OCI-LY3 (cell line): ENCODE results near the gene CACNA1C.

Source experiments
- H2AFZ ChIP-seq: fragments of 200-600, 300-600 bp; shearing (Covaris generic); 2 replicates; pipeline ENCODE4 v1.6.0; 2014; ENCODE audit warnings: antibody characterized with exemption, low read depth, low read length
- H3K27ac ChIP-seq: fragments of 200-600, 300-600 bp; sonication (generic); 2 replicates; pipeline ENCODE4 v1.5.1; 2014; ENCODE audit warnings: mild to moderate bottlenecking, low read length, moderate library complexity, mixed read lengths
- H3K27me3 ChIP-seq: fragments of 200-600, 300-600 bp; sonication (generic); 2 replicates; pipeline ENCODE4 v1.6.1; 2014; ENCODE audit warnings: low read depth, low read length, mixed read lengths
- H3K36me3 ChIP-seq: fragments of 200-600, 300-600 bp; sonication (generic); replicated peaks from 2 replicates; pipeline ENCODE3; 2014; ENCODE audit warnings: low read depth, low read length, mixed read lengths
- H3K4me1 ChIP-seq: fragments of 300-600, 200-600 bp; sonication (generic); 2 replicates; pipeline ENCODE4 v1.6.1; 2014; ENCODE audit warnings: low read length, mixed read lengths
- H3K4me2 ChIP-seq: fragments of 200-600, 300-600 bp; sonication (generic); 2 replicates; pipeline ENCODE4 v1.6.1; 2014; ENCODE audit warnings: low read length, mixed read lengths
- H3K4me3 ChIP-seq: fragments of 300-600, 200-600 bp; sonication (generic); 2 replicates; pipeline ENCODE4 v1.5.1; 2014; ENCODE audit warnings: antibody characterized with exemption, mild to moderate bottlenecking, low read length, moderate library complexity
- H3K79me2 ChIP-seq: fragments of 300-600, 200-600 bp; shearing (Covaris generic); 2 replicates; pipeline ENCODE4 v1.6.1; 2014; ENCODE audit warnings: mild to moderate bottlenecking, low read length, mixed read lengths
- H3K9ac ChIP-seq: fragments of 300-600, 200-600 bp; shearing (Covaris generic); 2 replicates; pipeline ENCODE4 v1.6.0; 2014; ENCODE audit warnings: mild to moderate bottlenecking, low read length, moderate library complexity
- H3K9me3 ChIP-seq: fragments of 200-600, 300-600 bp; shearing (Covaris generic); 2 replicates; pipeline ENCODE4 v1.6.1; 2014; ENCODE audit warnings: low read length, mixed read lengths; ENCODE audit not compliant: insufficient read depth
- H4K20me1 ChIP-seq: fragments of 200-600, 300-600 bp; sonication (generic); 2 replicates; pipeline ENCODE4 v1.6.1; 2016; ENCODE audit warnings: low read length, mixed read lengths; ENCODE audit not compliant: insufficient read depth
- CTCF ChIP-seq: fragments of 200-600, 300-600 bp; sonication (generic); IDR thresholded peaks from 2 replicates; pipeline ENCODE4 v1.5.1; 2014; ENCODE audit warnings: antibody characterized with exemption, low read length, low read depth
- EZH2phosphoT487 ChIP-seq: fragments of 200-600 bp; shearing (Covaris generic); IDR thresholded peaks from 2 replicates; pipeline ENCODE4 v1.6.1; 2018; ENCODE audit warnings: antibody characterized with exemption, mixed run types, low read depth

Gene CACNA1C

GRCh38 chr12:2061402-2061801, 8.6 kb downstream of the CACNA1C start:
- Histone ChIP-seq H4K20me1 (no peaks in the 10 kb centered on the region), H3K4me3 (no peak overlapping the region), H3K36me3 (no peaks in the 10 kb centered on the region), H3K27ac (no peak overlapping the region), H3K79me2 (no peaks in the 10 kb centered on the region), H3K9ac (no peak overlapping the region), H3K4me2 (no peak overlapping the region), H2AFZ (no peak overlapping the region), H3K9me3 (no peaks in the 10 kb centered on the region), H3K27me3 (peaks cover 53% of the 10 kb centered on the region), H3K4me1 (no peaks in the 10 kb centered on the region)
- TF ChIP-seq EZH2phosphoT487 (no peak), CTCF (no peak)

GRCh38 chr12:2064071-2064507, 11.3 kb downstream of the CACNA1C start:
- TF ChIP-seq CTCF (no peak), EZH2phosphoT487 (no peak)
- Histone ChIP-seq H3K4me2 (peak overlapping the region; percentile 22), H4K20me1 (no peaks in the 10 kb centered on the region), H3K9me3 (no peaks in the 10 kb centered on the region), H3K4me1 (no peaks in the 10 kb centered on the region), H3K79me2 (no peaks in the 10 kb centered on the region), H3K27ac (no peak overlapping the region), H3K4me3 (no peak overlapping the region), H2AFZ (no peak overlapping the region), H3K36me3 (no peaks in the 10 kb centered on the region), H3K9ac (no peak overlapping the region), H3K27me3 (peaks cover 54% of the 10 kb centered on the region)

- no peak overlapping the region for H3K9ac ChIP-seq
- H3K27ac ChIP-seq: no peak overlapping the region
- H2AFZ ChIP-seq: no peak overlapping the region
- peaks cover 49% of the 10 kb centered on the region for H3K27me3 ChIP-seq
- no peak overlapping the region for H3K4me2 ChIP-seq
- no peaks in the 10 kb centered on the region for H3K36me3 ChIP-seq
- no peaks in the 10 kb centered on the region for H3K4me1 ChIP-seq
- no peaks in the 10 kb centered on the region for H4K20me1 ChIP-seq
- H3K9me3 ChIP-seq: peaks cover 6% of the 10 kb centered on the region; the same call in 1 of the 2 replicates
- H3K4me3 ChIP-seq: no peak overlapping the region
- no peaks in the 10 kb centered on the region for H3K79me2 ChIP-seq
- TF ChIP-seq EZH2phosphoT487 (no peak), CTCF (no peak)
These were observed 15.9 kb downstream of the CACNA1C start for GRCh38 chr12:2068653-2069052.

GRCh38 chr12:2070440-2071045, 17.8 kb downstream of the CACNA1C start:
- Histone ChIP-seq H3K27me3 (peaks cover 40% of the 10 kb centered on the region), H3K79me2 (no peaks in the 10 kb centered on the region), H3K4me2 (no peak overlapping the region), H3K9me3 (peaks cover 6% of the 10 kb centered on the region; the same call in 1 of the 2 replicates), H3K4me1 (no peaks in the 10 kb centered on the region), H3K4me3 (no peak overlapping the region), H3K27ac (no peak overlapping the region), H2AFZ (no peak overlapping the region), H4K20me1 (no peaks in the 10 kb centered on the region), H3K36me3 (no peaks in the 10 kb centered on the region), H3K9ac (no peak overlapping the region)
- no peak for TF ChIP-seq CTCF
- no peak for TF ChIP-seq EZH2phosphoT487
